GM10248 (cell line): ENCODE results near the gene CYB561D1.
A peak's percentile ranks its signal among the peaks of the same experiment; 100 is the strongest.

Experiments
- CTCF ChIA-PET: fragments of 300-600 bp; sonication (Branson Sonifier 250); formaldehyde crosslinking; extraction: SDS; loops from one replicate; lab custom pipeline; 2021; ENCODE audit warnings: antibody characterized with exemption; lab: Yijun Ruan, JAX
- POLR2A ChIA-PET: fragments of 350-650 bp; sonication (Branson Sonifier 250); formaldehyde crosslinking; extraction: SDS; loops from one replicate; lab custom pipeline; 2020; ENCODE audit warnings: antibody characterized with exemption; lab: Yijun Ruan, JAX
- DNase-seq: peaks from one replicate; pipeline ENCODE4 v3.0.0; 2012; ENCODE audit errors: extremely low spot score
- CTCF ChIP-seq: IDR thresholded peaks from 2 replicates; pipeline ENCODE4 v1.5.1; 2012; ENCODE audit warnings: mild to moderate bottlenecking, low read depth; ENCODE audit errors: extremely low read depth, missing control alignments, control extremely low read depth

Gene CYB561D1

GRCh38 chr1:109479311-109479710 is 14.6 kb upstream of the CYB561D1 start:
- ChIA-PET POLR2A (no interaction called here), CTCF (interaction anchor here (1.4 to 43.8 kb wide), 3 partner anchors 12 to 88 kb away, joined by 3 to 1898 read pairs (median 10); partner anchors contain the start of gene GPR61)
- no peak for DNase-seq
- no peak for TF ChIP-seq CTCF

- ChIA-PET POLR2A (no interaction called here), CTCF (interaction anchor here (2.9 to 43.8 kb wide), 2 partner anchors 11 to 54 kb away, joined by 10 to 1898 read pairs; partner anchors contain the start of gene GPR61)
- TF ChIP-seq CTCF, result no peak
- no peak for DNase-seq
Observed at GRCh38 chr1:109479901-109480300, 14.0 kb upstream of the CYB561D1 start.

GRCh38 chr1:109481646-109482045 is 12.2 kb upstream of the CYB561D1 start:
- CTCF ChIA-PET, result interaction anchor here (2.9 to 43.8 kb wide), 3 partner anchors 9 to 53 kb away, joined by 10 to 1898 read pairs (median 50); partner anchors contain the start of genes CYB561D1 and GPR61
- POLR2A ChIA-PET, result interaction anchor here (0.8 kb wide), 1 partner anchor 67 kb away, joined by 3 read pairs; the partner anchor contains the start of gene GNAI3
- TF ChIP-seq CTCF, result no peak
- no peak for DNase-seq

- no peak for DNase-seq
- no peak for TF ChIP-seq CTCF
- POLR2A ChIA-PET, result interaction anchor here (0.5 to 0.8 kb wide), 2 partner anchors 49 to 67 kb away, joined by 3 to 4 read pairs; partner anchors contain the start of gene GNAI3
- CTCF ChIA-PET, result interaction anchor here (2.0 to 43.8 kb wide), 4 partner anchors 12 to 502 kb away, joined by 6 to 1898 read pairs (median 29); partner anchors contain the start of genes AHCYL1, CYB561D1 and GPR61
Observed at GRCh38 chr1:109482242-109482641, 11.7 kb upstream of the CYB561D1 start.

- ChIA-PET CTCF (interaction anchor here (0.7 to 43.8 kb wide), 9 partner anchors 11 to 547 kb away, joined by 3 to 1898 read pairs (median 3); partner anchors contain the start of genes AHCYL1, CYB561D1 and GPR61), POLR2A (interaction anchor here (0.5 to 1.2 kb wide), 3 partner anchors 49 to 66 kb away, joined by 3 to 4 read pairs (median 3); partner anchors contain the start of gene GNAI3)
- DNase-seq, result no peak
- peak; percentile 24 for TF ChIP-seq CTCF
Observed at GRCh38 chr1:109482791-109483671, 10.9 kb upstream of the CYB561D1 start.
